ENCODE measurements around the gene AREL1. TPM values are rescaled to one million over a fixed set of nuclear protein-coding genes. Genes with fewer than 3 reads are reported as not detected.

AREL1 gene
- polyA plus RNA-seq, 1 donor: 17.4 TPM

GRCh38 chr14:74660167-74660566 is 52.7 kb downstream of the AREL1 start:
- no peak for DNase-seq (ENCODE audit: low read depth)

DNA sequence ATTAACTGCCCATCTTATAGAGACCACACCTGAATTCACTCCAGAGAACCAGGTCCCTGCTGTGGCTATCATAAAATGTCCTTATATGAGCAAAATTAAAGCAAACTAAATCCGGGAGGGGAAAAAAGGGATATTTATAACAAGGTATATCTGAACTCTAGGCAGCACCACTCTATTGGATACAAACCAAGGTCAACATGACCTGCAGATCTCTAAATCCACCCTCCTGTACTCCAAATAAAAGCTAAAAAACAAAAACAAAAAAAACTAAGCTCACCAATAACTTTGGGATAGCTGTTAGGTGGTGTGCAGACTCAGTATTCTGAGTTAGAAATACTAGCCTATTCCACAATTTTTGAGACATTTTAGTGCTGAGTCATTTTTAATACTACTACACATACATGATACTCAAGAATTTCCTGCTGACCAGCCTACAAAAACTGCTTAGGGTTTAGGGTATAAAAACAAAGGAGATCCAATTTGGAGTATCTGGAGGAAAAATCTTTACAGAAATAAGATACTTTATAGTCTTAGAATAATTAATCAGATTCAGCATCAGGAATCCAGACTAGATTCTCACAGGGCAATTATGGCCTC is 54.2 kb downstream of the AREL1 start:
- no peak for DNase-seq (ENCODE audit: low read depth)

- DNase-seq (ENCODE audit: low read depth): no peak
Measured at GRCh38 chr14:74656964-74657363, 55.9 kb downstream of the AREL1 start.

DNA sequence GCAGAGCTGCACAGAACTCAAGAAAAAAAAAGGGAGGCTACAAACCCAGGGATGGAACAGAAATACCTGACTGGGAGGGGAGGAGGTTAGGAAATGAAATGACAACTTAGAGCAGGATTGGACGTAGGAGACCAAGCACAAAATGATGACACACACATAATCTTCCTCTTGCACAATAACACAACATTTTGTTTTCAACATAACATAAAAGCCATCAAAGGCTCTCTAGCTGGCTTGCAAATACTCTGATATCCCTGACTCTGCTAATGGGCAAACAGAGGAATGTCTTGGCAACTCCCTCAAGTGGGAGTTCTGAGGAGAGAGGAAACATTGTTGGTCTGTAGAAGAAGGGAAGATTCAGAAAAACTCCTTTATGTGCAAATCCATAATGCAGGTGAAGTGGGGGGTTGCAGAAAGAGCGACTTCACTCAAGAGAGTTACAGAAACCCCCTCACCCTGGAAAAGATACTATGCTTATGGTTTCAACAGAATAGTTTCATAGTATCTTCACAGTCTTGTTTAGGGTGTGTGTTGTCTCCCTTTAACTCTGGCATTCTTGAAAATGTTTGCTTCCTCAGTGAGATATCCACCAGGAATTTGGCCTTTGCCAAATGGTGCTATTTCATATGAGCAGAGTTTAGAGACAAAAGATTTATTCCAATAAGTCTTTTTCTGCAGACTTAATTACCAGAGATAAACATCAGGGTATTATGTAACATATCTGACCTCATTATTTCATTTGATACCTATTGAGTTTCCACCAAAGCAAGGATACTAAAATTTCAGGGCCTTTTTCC is 57.1 kb downstream of the AREL1 start:
- DNase-seq (ENCODE audit: low read depth): no peak

- DNase-seq (ENCODE audit: low read depth): no peak
Measured at GRCh38 chr14:74654931-74655330, 57.9 kb downstream of the AREL1 start.

DNA sequence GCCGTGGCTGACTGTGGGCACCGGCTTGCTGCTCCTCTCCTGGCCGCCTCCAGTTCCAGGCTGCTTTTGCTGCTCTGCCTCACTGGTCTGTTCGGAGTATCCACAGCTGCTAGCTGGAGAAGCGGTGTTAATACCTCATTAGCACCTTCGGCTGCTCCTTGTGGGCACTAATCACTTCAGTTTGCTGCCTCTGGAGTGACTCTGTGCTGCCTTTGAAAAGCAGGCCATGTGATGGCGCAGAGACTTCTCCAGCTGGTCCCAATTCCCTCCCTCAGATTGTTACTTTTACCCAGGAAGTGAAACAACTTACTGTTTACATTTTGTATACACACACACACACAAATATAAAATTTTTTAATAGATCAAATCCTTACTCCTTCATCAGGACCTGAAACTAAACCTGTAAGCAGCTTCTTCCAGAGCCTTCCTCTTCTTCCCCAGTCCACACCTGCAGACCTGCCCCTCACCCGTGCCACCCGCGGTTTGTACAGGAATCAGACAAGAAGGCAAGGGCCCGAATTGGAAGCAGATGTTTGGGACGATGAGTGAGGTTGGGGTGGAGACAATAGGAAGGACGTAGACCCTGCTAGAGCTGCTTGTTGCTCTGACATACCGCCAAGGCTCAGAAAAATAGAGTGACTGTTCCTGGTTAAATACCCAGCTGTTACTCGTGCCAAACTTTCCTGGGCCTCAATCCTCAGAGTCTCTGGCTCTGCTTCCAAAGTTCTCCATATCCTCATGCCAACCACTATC is 59.3 kb downstream of the AREL1 start:
- DNase-seq (ENCODE audit: low read depth): no peak

DNA sequence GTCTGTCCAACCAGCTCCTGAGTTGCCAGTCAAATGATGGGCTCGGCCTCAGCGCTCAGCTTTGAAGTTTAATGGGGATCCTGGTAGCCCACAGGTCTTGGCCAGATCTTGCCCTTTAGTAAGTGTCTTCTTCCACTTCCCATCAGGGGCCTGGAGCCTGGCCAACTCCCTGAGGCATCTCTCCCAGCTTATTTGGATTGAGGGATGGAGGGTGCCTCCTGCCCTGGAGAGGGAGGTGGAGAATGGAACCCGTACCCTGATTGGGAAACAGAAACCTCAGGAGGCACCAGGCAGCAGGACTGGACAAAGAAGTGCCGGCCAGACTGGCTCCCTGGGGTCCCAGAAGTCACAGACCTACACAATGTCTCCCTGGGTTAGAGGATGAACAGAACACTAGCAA is 60.3 kb downstream of the AREL1 start:
- no peak for DNase-seq (ENCODE audit: low read depth)

DNA sequence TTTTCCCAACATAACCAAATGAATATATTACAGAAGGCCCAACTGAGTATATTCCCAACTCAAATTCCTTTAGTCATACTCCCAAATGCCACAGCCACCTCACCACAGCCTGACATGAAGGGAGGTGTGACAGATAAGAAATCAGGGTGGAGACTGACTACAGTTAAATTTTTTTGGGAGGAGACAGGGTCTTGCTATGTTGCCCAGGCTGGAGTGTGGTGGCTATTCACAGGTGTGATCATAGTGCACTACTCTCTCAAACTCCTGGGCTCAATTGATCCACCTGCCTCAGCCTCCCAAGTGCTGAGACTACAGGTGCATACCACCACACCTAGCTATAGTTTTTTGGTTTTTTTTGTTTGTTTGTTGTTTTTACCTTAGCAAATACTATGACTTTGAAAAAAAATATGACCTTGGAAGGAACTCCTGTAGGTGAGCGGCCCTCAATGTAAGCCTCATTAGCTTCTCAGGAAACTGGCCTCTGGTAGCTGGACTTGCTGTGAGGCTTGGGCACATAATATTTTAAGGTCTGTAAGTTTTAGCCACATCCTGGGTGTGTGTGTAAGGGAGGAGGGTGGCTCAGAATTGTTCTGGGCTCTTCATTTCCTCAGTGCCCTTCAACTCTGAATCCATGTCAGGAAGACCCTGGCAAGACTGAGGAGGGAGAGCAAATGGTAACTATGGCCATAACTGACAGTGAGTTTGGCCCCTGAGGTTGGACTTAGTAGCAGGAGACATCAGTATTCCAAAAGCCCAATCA is 61.8 kb downstream of the AREL1 start:
- no peak for DNase-seq (ENCODE audit: low read depth)

GRCh38 chr14:74649673-74650072 is 63.2 kb downstream of the AREL1 start:
- no peak for DNase-seq (ENCODE audit: low read depth)

GRCh38 chr14:74649167-74649566 is 63.7 kb downstream of the AREL1 start:
- no peak for DNase-seq (ENCODE audit: low read depth)

GRCh38 chr14:74648601-74649000 is 64.3 kb downstream of the AREL1 start:
- DNase-seq (ENCODE audit: low read depth): no peak

DNA sequence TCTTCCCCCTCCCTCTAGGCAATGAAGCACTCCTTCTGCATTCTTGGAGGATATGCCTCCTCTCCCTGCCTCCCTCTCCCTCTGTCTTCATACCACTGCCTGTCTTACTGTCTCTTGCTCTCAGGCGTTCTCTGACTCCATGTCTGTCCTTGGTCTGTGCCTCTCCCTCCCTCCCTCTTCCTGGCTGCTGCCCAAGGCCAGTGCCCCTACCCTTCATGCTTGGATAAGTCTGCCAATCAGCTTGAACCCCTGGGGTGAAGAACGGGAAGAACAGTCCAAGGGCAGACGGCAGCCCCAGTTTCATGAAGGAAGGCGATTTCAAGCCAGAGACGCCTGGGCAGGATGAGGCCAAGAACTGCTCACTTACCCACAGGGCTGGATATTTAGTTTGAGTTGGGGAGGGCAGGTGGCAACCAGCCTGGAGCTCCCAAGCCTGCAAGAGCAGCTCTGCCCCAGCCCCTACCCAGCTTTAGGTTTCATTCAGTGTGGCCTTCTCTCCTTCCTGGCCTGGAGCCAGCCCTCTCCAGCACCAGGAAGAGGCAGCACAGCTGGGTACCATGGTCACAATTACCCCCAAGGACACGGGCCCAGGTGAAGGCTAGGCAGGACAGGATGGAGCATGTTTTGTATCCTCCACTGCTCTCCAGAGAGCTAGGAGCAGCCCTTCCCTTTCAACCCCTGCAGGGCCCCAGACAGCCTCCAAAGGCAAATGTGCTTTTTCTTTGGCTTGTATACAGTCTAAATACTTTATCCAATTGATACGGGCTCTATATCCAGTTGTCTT is 65.0 kb downstream of the AREL1 start:
- DNase-seq (ENCODE audit: low read depth): no peak

DNA sequence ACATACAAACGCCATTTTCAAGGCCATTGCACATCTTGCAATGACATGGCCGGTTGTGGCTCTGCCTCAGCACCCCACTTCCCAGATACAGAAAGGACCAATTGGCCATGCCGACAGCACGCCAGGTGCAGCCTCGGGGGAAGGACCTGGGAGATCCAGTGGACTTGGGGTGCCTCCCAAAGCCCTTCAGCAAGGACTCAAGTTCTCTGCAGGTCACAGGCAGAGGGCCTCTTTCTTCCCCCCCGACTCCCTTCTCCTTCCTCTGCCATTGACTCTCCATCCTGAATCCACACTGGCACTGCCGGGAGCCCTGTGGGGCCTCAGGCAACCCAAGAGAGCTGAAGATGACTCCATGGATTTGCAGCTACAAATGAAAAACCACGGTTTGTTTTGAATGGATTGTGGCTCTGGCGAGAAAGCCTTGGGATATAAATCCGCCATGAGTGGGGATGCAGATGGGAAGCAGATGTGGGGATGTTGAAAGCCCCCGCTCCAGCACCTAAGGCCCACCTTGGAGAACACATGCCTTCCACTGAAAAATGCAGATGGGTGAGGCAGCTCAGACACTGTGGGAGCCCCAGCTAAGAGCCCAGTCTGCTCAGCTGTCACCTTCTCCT is 65.7 kb downstream of the AREL1 start:
- DNase-seq (ENCODE audit: low read depth): no peak

DNA sequence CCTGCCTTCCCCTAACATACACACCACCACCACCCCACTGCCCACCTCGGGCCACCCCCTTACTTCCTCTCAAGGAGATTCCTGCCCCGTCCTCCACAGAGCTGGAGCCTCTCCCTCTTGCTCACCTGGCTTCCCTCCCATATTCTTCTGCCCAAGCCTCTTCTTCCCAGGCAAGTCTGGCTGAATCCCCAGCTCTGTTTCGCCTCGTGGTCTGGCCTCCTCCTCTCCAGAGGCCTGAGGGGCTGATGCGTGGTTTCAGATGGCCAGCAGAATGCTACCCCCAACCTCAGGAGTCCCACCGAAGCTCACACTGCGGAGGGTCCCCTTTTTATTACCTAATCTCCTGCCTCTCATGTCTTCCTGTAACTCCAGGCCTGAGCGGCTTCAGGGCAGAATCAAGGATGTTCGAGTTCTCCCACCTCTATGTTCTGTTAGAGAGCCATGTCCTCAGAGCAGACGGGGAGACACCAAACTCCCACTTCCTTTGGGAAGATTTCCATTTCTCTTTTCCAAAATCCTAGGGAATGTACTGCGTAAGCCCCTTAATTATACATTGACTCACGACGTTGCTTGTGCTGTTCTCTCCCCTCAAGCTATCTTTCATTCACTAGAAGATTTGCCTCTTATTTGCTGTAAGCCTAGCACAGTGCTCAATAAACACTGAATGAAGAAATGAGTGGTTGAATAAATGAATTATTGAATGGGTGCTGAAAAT is 67.0 kb downstream of the AREL1 start:
- DNase-seq (ENCODE audit: low read depth): no peak

DNA sequence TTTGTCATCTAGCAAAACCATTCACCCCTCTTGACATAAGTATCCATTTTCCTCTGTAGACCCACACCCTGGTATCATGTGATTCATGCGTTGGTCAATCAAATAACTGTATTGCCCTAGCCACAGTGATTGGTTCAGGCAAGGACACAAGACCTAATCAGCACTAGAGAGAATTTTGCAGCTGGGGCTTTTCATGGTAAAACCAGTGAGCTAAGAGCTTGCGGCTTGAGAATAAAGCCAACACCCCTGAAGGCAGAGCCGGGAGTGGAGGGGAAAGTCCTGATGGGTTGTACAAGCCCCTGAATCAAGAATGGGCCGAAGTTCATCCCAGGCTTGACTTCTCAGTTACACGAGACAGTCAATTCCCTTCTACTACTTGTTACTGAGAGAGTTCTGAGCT is 67.6 kb downstream of the AREL1 start:
- no peak for DNase-seq (ENCODE audit: low read depth)

DNA sequence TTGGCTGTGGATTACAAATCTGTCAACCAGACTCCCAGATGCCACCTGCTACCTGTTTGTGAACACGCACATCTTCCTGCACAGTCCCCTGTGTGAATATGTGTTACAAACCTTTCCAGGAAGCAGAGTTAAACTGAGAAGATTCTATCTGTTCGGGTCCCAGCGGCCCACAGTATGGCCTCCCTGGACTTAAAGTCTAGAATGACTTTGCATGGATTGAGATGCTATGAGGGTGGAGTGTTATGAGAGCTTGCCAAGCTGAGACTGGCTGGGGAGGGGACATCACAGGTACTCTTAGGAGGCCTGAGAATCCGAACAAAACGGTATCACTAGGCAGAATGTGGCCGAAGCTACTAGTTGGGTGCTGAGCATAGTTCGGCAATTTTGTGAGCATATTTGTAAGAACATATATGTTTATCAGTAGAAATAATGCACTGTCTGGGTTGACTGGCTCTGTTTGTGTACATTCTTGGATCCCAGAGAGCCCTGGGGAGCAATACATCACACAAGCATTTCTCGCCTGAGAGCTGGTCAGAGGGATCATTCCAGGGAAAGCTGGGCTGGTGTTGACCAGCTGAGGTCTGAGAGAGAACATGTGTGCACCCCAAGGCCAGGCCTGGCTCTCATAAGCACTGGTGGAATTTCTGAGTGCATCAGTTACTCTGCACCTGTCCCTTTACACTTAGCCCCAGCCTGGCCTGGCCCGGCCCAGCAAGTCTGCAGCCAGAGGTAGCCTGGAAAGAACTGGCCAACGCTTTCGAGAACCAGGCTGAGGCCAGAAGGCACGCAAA is 71.1 kb downstream of the AREL1 start:
- peak; percentile 60 for DNase-seq (ENCODE audit: low read depth)

- DNase-seq (ENCODE audit: low read depth): no peak
Measured at GRCh38 chr14:74638966-74639365, 73.9 kb downstream of the AREL1 start.

DNA sequence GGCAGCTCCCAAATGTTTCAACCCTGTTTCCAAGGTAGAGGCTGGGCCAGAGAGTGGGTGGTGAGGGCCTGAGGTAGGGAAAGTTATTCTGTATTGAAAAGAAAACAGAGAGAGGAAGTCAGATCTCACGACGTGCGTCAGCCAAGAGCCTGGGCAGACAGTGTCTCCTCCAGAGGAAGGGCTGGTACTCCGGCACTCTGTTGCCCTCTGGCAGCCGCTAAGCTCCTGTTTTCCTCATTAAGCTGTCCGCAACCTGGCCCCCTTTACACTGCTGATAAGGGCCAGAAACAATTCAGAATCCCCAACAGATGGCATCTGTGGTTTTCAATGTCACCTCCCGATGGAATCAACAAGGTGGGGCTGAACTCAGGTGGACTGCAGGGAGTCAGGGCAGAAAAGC is 74.8 kb downstream of the AREL1 start:
- DNase-seq (ENCODE audit: low read depth): no peak

- no peak for DNase-seq (ENCODE audit: low read depth)
Measured at GRCh38 chr14:74637178-74637550, 75.7 kb downstream of the AREL1 start.

Measured in forelimb muscle (tissue), 1 donor.